ENCODE measurements around the gene DUSP21. TPM values are rescaled to one million over a fixed set of nuclear protein-coding genes. Genes with fewer than 3 reads are reported as not detected.
"Not testable (repeated sequence)": the region's sequence is repeated elsewhere in the genome, so short reads cannot be mapped to it uniquely, and the experiment has no call there.

Gene DUSP21
- total RNA-seq, 1 donor from 2014 or later: not detected

GRCh38 chrX:44842550-44843317 lies 1.1 kb upstream of the DUSP21 start:
- Histone ChIP-seq H3K36me3 (no peaks in the 10 kb centered on the region), H3K27me3 (no peaks in the 10 kb centered on the region), H3K9ac (no peak overlapping the region), H3K9me3 (ENCODE audit: low read depth) (no peaks in the 10 kb centered on the region), H3K79me2 (ENCODE audit: low read depth) (no peaks in the 10 kb centered on the region), H3F3A (ENCODE audit: low read depth) (no peaks in the 10 kb centered on the region), H3K4me3 (no peak overlapping the region), H4K20me1 (ENCODE audit: low read depth) (no peaks in the 10 kb centered on the region), H3K27ac (no peak overlapping the region), H3K4me2 (no peak overlapping the region), H2AFZ (replicated peaks) (no peak overlapping the region), H3K4me1 (no peaks in the 10 kb centered on the region)
- no peak for DNase-seq (ENCODE audit: low spot score)
- H3K4me1 Mint-ChIP-seq: no peaks in the 10 kb centered on the region
- H3K36me3 Mint-ChIP-seq: no peaks in the 10 kb centered on the region
- H3K27ac Mint-ChIP-seq: no peak overlapping the region
- peaks cover 17% of the 10 kb centered on the region for H3K9me3 Mint-ChIP-seq
- H3K27me3 Mint-ChIP-seq (ENCODE audit: insufficient read depth, low read depth): no peaks in the 10 kb centered on the region
- TF ChIP-seq EZH2 (IDR thresholded peaks at IDR 0.05) (no peak), CTCF (IDR thresholded peaks at IDR 0.05) (no peak), EZH2phosphoT487 (IDR thresholded peaks at IDR 0.05) (no peak)
- H3K4me3 Mint-ChIP-seq: no peak overlapping the region

GRCh38 chrX:44843318-44843702 lies 511 bp upstream of the DUSP21 start:
- Histone ChIP-seq H3K36me3 (no peaks in the 10 kb centered on the region), H2AFZ (replicated peaks) (no peak overlapping the region), H3K27me3 (no peaks in the 10 kb centered on the region), H3K4me3 (no peak overlapping the region), H3K27ac (no peak overlapping the region), H3K9me3 (ENCODE audit: low read depth) (no peaks in the 10 kb centered on the region), H3K79me2 (ENCODE audit: low read depth) (no peaks in the 10 kb centered on the region), H3K9ac (no peak overlapping the region), H3F3A (ENCODE audit: low read depth) (no peaks in the 10 kb centered on the region), H3K4me1 (no peaks in the 10 kb centered on the region), H3K4me2 (no peak overlapping the region), H4K20me1 (ENCODE audit: low read depth) (no peaks in the 10 kb centered on the region)
- DNase-seq (ENCODE audit: low spot score): no peak
- Mint-ChIP-seq H3K4me1 (no peaks in the 10 kb centered on the region), H3K27ac (no peak overlapping the region), H3K36me3 (no peaks in the 10 kb centered on the region), H3K27me3 (ENCODE audit: insufficient read depth, low read depth) (no peaks in the 10 kb centered on the region), H3K4me3 (no peak overlapping the region), H3K9me3 (peaks cover 16% of the 10 kb centered on the region)
- TF ChIP-seq EZH2phosphoT487 (IDR thresholded peaks at IDR 0.05): no peak
- TF ChIP-seq EZH2 (IDR thresholded peaks at IDR 0.05): no peak
- TF ChIP-seq CTCF (IDR thresholded peaks at IDR 0.05): no peak

GRCh38 chrX:44844204-44844603 lies 383 bp downstream of the DUSP21 start:
- Mint-ChIP-seq H3K27ac (no peak overlapping the region), H3K9me3 (peaks cover 15% of the 10 kb centered on the region), H3K27me3 (ENCODE audit: insufficient read depth, low read depth) (no peaks in the 10 kb centered on the region), H3K4me1 (no peaks in the 10 kb centered on the region), H3K36me3 (no peaks in the 10 kb centered on the region), H3K4me3 (no peak overlapping the region)
- no peaks in the 10 kb centered on the region for H3K79me2 ChIP-seq (ENCODE audit: low read depth)
- no peak overlapping the region for H3K9ac ChIP-seq
- TF ChIP-seq EZH2phosphoT487 (IDR thresholded peaks at IDR 0.05) (no peak), EZH2 (IDR thresholded peaks at IDR 0.05) (no peak), CTCF (IDR thresholded peaks at IDR 0.05) (no peak)
- H4K20me1 ChIP-seq (ENCODE audit: low read depth): no peaks in the 10 kb centered on the region
- H3K36me3 ChIP-seq: no peaks in the 10 kb centered on the region
- no peak for DNase-seq (ENCODE audit: low spot score)
- no peak overlapping the region for H3K4me3 ChIP-seq
- no peak overlapping the region for H2AFZ ChIP-seq (replicated peaks)
- no peaks in the 10 kb centered on the region for H3K9me3 ChIP-seq (ENCODE audit: low read depth)
- no peaks in the 10 kb centered on the region for H3K27me3 ChIP-seq
- H3K4me1 ChIP-seq: no peaks in the 10 kb centered on the region
- no peak overlapping the region for H3K4me2 ChIP-seq
- H3F3A ChIP-seq (ENCODE audit: low read depth): no peaks in the 10 kb centered on the region
- no peak overlapping the region for H3K27ac ChIP-seq

- not testable (repeated sequence) for H3K4me3 Mint-ChIP-seq; H4K20me1 ChIP-seq (ENCODE audit: low read depth); DNase-seq (ENCODE audit: low spot score); H3K9ac ChIP-seq; H3K4me1 Mint-ChIP-seq; H3K9me3 Mint-ChIP-seq; H2AFZ ChIP-seq (replicated peaks); H3K4me3 ChIP-seq; H3K9me3 ChIP-seq (ENCODE audit: low read depth); H3K79me2 ChIP-seq (ENCODE audit: low read depth); H3K36me3 Mint-ChIP-seq; H3F3A ChIP-seq (ENCODE audit: low read depth); H3K36me3 ChIP-seq; H3K4me2 ChIP-seq; H3K4me1 ChIP-seq; H3K27me3 Mint-ChIP-seq (ENCODE audit: insufficient read depth, low read depth); H3K27me3 ChIP-seq; H3K27ac Mint-ChIP-seq; H3K27ac ChIP-seq
Observed at GRCh38 chrX:44850891-44851290, 7.1 kb downstream of the DUSP21 start.
